Measurements from ENCODE around the gene LBHD1. TPM values are rescaled to one million over a fixed set of nuclear protein-coding genes. Genes with fewer than 3 reads are reported as not detected.

Gene LBHD1
- total and polyA plus RNA-seq, 2 of the 13 experiments (the other 11 are each of a cell fraction or from before 2014, with no cell fraction given) = 3.2 to 3.7 TPM

- no peak for TF ChIP-seq CEBPZ (IDR thresholded peaks at IDR 0.05; ENCODE audit: low read length)
- no peak for TF ChIP-seq RFX1 (IDR thresholded peaks at IDR 0.05)
- TF ChIP-seq ZNF644 (CRISPR knock-in tag; IDR thresholded peaks at IDR 0.05; ENCODE audit: low read depth) = no peak
- no peak for TF ChIP-seq MEIS1 (CRISPR knock-in tag; IDR thresholded peaks at IDR 0.05; ENCODE audit: borderline replicate concordance)
- TF ChIP-seq ZBTB8A (CRISPR knock-in tag; IDR thresholded peaks at IDR 0.05; ENCODE audit: borderline replicate concordance, low read depth) = no peak
- TF ChIP-seq ZBTB49 (CRISPR knock-in tag; IDR thresholded peaks at IDR 0.05; ENCODE audit: borderline replicate concordance) = no peak
- peak; percentile 24 for TF ChIP-seq PTBP1 (IDR thresholded peaks at IDR 0.05; ENCODE audit: low read depth, low read length, poor library complexity, severe bottlenecking)
- no peak for TF ChIP-seq SMAD3 (CRISPR knock-in tag; IDR thresholded peaks at IDR 0.05)
- TF ChIP-seq, protein P1, sequence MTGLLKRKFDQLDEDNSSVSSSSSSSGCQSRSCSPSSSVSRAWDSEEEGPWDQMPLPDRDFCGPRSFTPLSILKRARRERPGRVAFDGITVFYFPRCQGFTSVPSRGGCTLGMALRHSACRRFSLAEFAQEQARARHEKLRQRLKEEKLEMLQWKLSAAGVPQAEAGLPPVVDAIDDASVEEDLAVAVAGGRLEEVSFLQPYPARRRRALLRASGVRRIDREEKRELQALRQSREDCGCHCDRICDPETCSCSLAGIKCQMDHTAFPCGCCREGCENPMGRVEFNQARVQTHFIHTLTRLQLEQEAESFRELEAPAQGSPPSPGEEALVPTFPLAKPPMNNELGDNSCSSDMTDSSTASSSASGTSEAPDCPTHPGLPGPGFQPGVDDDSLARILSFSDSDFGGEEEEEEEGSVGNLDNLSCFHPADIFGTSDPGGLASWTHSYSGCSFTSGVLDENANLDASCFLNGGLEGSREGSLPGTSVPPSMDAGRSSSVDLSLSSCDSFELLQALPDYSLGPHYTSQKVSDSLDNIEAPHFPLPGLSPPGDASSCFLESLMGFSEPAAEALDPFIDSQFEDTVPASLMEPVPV (CRISPR knock-in tag; IDR thresholded peaks at IDR 0.05) = 0 out of 2 replicates have a peak, but pooled peaks have one; percentile 43
- TF ChIP-seq SCMH1 (CRISPR knock-in tag; IDR thresholded peaks at IDR 0.05; ENCODE audit: borderline replicate concordance) = no peak
- TF ChIP-seq ZNF670 (CRISPR knock-in tag; IDR thresholded peaks at IDR 0.05; ENCODE audit: borderline replicate concordance) = 0 out of 2 replicates have a peak, but pooled peaks have one; percentile 2
- TF ChIP-seq RARA (CRISPR knock-in tag; IDR thresholded peaks at IDR 0.05) = no peak; the same call in 1 of the 2 replicates
- no peak for TF ChIP-seq ZNF546 (CRISPR knock-in tag; conservative IDR thresholded peaks at IDR 0.05)
- TF ChIP-seq NR0B2 (CRISPR knock-in tag; IDR thresholded peaks at IDR 0.05) = peak; percentile 17; the same call in 1 of the 2 replicates
- TF ChIP-seq SKI (IDR thresholded peaks at IDR 0.05; ENCODE audit: partially characterized antibody) = no peak
- no peak for TF ChIP-seq ONECUT2 (CRISPR knock-in tag; IDR thresholded peaks at IDR 0.05)
- no peak for TF ChIP-seq PCBP2 (optimal IDR thresholded peaks at IDR 0.05; ENCODE audit: low read depth, low read length, poor library complexity, severe bottlenecking)
- TF ChIP-seq GZF1 (CRISPR knock-in tag; IDR thresholded peaks at IDR 0.05) = 0 out of 2 replicates have a peak, but pooled peaks have one; percentile 17
- peak; percentile 86 for TF ChIP-seq RBM39 (IDR thresholded peaks at IDR 0.05; ENCODE audit: low read depth, low read length, poor library complexity, severe bottlenecking)
- no peak for TF ChIP-seq GATA4 (IDR thresholded peaks at IDR 0.05; ENCODE audit: borderline replicate concordance, low read depth)
- TF ChIP-seq PAF1 (CRISPR knock-in tag; IDR thresholded peaks at IDR 0.05) = 0 out of 2 replicates have a peak, but pooled peaks have one; percentile 28
- TF ChIP-seq GATAD2A (CRISPR knock-in tag; IDR thresholded peaks at IDR 0.05) = 0 out of 2 replicates have a peak, but pooled peaks have one; percentile 34
Measured at GRCh38 chr11:62671608-62672389, at the start of gene LBHD1, which contains the start of gene UQCC3 (continued).

All from HepG2 (cell line).